Chondrocyte (in vitro differentiated cells): ENCODE data around the gene EVA1C. TPM values are rescaled to one million over a fixed set of nuclear protein-coding genes. Genes with fewer than 3 reads are reported as not detected.

ENCODE experiments used
- DNase-seq: peaks from one replicate; pipeline ENCODE4 v3.0.0; 2021; ENCODE audit warnings: mixed read lengths, low spot score
- H3K27ac Mint-ChIP-seq: one replicate; pipeline ENCODE4 v1.8.0; 2021; ENCODE audit warnings: mild to moderate bottlenecking, moderate library complexity, mixed read lengths; ENCODE audit not compliant: unreplicated experiment
- H3K27me3 Mint-ChIP-seq: 2 replicates; pipeline ENCODE4 v1.8.0; 2021; ENCODE audit warnings: low read depth, mixed read lengths
- H3K36me3 Mint-ChIP-seq: 2 replicates; pipeline ENCODE4 v1.8.0; 2021; ENCODE audit warnings: low read depth, mixed read lengths
- H3K4me1 Mint-ChIP-seq: 2 replicates; pipeline ENCODE4 v1.8.0; 2021; ENCODE audit warnings: low read depth, mild to moderate bottlenecking, mixed read lengths
- H3K4me3 Mint-ChIP-seq: one replicate; pipeline ENCODE4 v1.8.0; 2021; ENCODE audit warnings: mild to moderate bottlenecking, moderate library complexity, mixed read lengths; ENCODE audit not compliant: unreplicated experiment
- H3K9me3 Mint-ChIP-seq: 2 replicates; pipeline ENCODE4 v1.8.0; 2021; ENCODE audit warnings: low read depth, mixed read lengths
- CTCF ChIP-seq: fragments of 200-600 bp; sonication (generic); IDR thresholded peaks from 2 replicates; pipeline ENCODE4 v1.5.0; 2021; ENCODE audit warnings: antibody characterized with exemption, mild to moderate bottlenecking, moderate library complexity
- total RNA-seq: library from RNA; stranded (reverse); gene quantifications from 3 replicates; pipeline ENCODE4 v1.2.1, GENCODE V29; 2021

The EVA1C gene
- total RNA-seq, 1 donor from 2014 or later = 2.0 TPM

GRCh38 chr21:32391755-32392154 is 20.8 kb upstream of the EVA1C start:
- peaks cover 2% of the 10 kb centered on the region for H3K9me3 Mint-ChIP-seq
- peaks cover 1% of the 10 kb centered on the region for H3K27me3 Mint-ChIP-seq
- H3K4me3 Mint-ChIP-seq = peak overlapping the region; percentile 80
- H3K27ac Mint-ChIP-seq = no peak overlapping the region
- H3K4me1 Mint-ChIP-seq = peaks cover 43% of the 10 kb centered on the region
- DNase-seq = no peak
- no peak for TF ChIP-seq CTCF
- H3K36me3 Mint-ChIP-seq = no peaks in the 10 kb centered on the region

- H3K9me3 Mint-ChIP-seq = peaks cover 2% of the 10 kb centered on the region
- DNase-seq = no peak
- H3K27me3 Mint-ChIP-seq = peaks cover 1% of the 10 kb centered on the region
- H3K36me3 Mint-ChIP-seq = no peaks in the 10 kb centered on the region
- peak; percentile 10 for TF ChIP-seq CTCF
- H3K4me3 Mint-ChIP-seq = peak overlapping the region; percentile 80
- peak overlapping the region; percentile 45 for H3K27ac Mint-ChIP-seq
- peaks cover 37% of the 10 kb centered on the region for H3K4me1 Mint-ChIP-seq
Observed at GRCh38 chr21:32392299-32392879, 20.1 kb upstream of the EVA1C start.

GRCh38 chr21:32392880-32393676 is 19.4 kb upstream of the EVA1C start, which contains the start of gene URB1:
Gene URB1, minus strand, starts transcription at chr21:32393012. Its CDS starts 102 bp downstream, at chr21:32392910.
- TF ChIP-seq CTCF = no peak
- Mint-ChIP-seq H3K4me1 (peaks cover 30% of the 10 kb centered on the region), H3K4me3 (peak within 1 kb of the TSS; percentile 80), H3K27me3 (peaks cover 4% of the 10 kb centered on the region), H3K9me3 (peaks cover 2% of the 10 kb centered on the region), H3K36me3 (no peaks in the 10 kb centered on the region), H3K27ac (peak within 1 kb of the TSS; percentile 45)
- DNase-seq = peak; percentile 94

- peaks cover 7% of the 10 kb centered on the region for H3K27me3 Mint-ChIP-seq
- peaks cover 2% of the 10 kb centered on the region for H3K9me3 Mint-ChIP-seq
- no peaks in the 10 kb centered on the region for H3K36me3 Mint-ChIP-seq
- peak overlapping the region; percentile 80 for H3K4me3 Mint-ChIP-seq
- no peak overlapping the region for H3K27ac Mint-ChIP-seq
- peaks cover 29% of the 10 kb centered on the region for H3K4me1 Mint-ChIP-seq
- no peak for DNase-seq
- TF ChIP-seq CTCF = no peak
Observed at GRCh38 chr21:32393677-32394001, 18.9 kb upstream of the EVA1C start.

GRCh38 chr21:32403201-32403777 is 9.2 kb upstream of the EVA1C start:
- peak; percentile 85 for TF ChIP-seq CTCF
- Mint-ChIP-seq H3K4me1 (peaks cover 6% of the 10 kb centered on the region), H3K27ac (no peak overlapping the region), H3K27me3 (peaks cover 23% of the 10 kb centered on the region), H3K36me3 (no peaks in the 10 kb centered on the region), H3K4me3 (no peak overlapping the region), H3K9me3 (no peaks in the 10 kb centered on the region)
- DNase-seq = no peak
